Stimulated activated CD8-positive, alpha-beta memory T cell treated with anti-CD3 and anti-CD28 coated beads, Interleukin-15, amount 100 ng/mL, for 4 hours (primary cell): ENCODE measurements around the gene OLIG2.

Experiments used
- DNase-seq, 2 donors: peaks; one replicate each; pipeline ENCODE4 v3.0.0-alpha.2; 2020; ENCODE audit warnings: low read depth in 2 of 2

OLIG2 gene

GRCh38 chr21:33019885-33020557, 5.7 kb upstream of the OLIG2 start:
- DNase-seq, result no peak

DNA sequence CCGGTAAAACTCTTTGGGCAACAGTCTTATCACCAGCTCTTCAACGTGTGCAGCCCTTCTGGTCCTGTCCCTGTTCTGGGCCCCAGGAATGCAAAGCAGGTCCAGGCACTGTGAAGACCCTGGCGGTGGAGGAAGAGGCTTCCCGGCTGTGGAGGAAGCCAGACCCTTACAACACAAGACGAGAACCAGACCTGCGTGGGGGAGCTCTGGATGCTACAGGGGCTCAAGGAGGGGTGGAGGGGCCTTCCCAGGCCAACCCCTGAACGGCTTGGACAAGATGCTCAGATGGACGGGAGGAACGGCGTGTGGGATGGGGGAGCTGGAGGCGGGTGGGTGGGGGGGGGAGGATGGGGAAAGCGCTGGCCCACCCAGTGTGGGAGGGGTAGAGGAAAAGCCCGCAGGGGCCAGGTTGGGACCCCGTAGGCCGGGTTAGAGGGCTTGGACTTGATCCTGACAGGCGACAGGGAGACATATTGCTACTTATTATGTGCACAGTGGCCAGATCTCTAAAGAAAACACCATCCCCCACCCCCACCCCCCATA, 5.1 kb upstream of the OLIG2 start:
- DNase-seq, result no peak

DNA sequence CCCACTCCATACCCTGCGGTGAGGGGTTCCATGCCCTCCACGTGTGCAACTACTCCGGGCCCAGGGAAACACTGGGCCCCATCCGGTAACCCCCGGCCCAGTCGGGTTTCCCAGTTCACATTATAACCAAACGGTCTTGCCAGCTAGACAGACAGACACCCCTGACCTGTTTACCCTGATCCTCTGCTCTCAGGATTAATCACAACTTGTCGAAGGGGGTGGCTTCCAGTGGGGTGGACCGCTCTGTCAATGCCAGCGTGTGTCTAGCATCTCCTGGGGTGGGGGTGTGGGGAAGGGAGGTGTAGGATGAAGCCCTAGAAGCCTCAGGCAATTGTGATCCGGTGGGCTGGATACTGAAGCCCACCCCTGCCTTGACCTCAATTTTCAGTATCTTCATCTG, 4.6 kb upstream of the OLIG2 start:
- DNase-seq, result no peak

DNA sequence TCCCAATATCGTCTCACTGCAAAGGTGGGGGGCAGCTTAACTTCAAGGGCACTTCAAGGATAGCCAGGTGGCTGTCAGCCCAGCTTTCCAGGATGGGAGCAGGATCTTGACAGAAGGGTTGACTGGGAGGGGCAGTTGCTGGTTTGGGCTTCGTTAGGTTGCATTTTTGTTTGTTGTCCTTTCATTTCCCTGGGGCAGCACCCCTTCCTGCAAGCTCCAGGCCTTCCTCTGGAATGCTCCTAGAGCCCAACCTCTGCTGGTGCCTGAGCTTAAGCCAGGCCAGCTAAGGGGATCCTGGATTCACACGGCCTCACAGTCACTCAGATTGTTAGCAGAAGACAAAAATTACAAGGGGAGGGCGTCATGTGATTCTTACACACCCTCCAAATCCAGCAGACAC, 4.1 kb upstream of the OLIG2 start:
- no peak for DNase-seq

DNA sequence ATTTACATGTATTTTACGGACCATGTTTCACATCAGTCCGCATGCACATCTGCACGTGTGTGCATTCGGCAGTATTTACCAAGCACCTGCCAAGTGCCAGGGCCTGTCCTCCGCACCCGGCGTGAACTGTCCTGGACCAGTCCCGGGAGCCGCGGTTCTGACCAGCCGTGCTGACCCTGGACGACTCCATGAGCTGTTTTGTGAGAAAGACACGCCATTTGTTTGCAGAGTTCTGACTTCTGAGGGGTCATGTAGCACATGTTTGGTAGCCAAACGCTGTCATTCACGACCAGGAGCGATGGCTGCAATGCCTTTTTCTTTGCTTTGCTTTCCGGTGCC, 3.3 kb upstream of the OLIG2 start:
- DNase-seq, result no peak

DNA sequence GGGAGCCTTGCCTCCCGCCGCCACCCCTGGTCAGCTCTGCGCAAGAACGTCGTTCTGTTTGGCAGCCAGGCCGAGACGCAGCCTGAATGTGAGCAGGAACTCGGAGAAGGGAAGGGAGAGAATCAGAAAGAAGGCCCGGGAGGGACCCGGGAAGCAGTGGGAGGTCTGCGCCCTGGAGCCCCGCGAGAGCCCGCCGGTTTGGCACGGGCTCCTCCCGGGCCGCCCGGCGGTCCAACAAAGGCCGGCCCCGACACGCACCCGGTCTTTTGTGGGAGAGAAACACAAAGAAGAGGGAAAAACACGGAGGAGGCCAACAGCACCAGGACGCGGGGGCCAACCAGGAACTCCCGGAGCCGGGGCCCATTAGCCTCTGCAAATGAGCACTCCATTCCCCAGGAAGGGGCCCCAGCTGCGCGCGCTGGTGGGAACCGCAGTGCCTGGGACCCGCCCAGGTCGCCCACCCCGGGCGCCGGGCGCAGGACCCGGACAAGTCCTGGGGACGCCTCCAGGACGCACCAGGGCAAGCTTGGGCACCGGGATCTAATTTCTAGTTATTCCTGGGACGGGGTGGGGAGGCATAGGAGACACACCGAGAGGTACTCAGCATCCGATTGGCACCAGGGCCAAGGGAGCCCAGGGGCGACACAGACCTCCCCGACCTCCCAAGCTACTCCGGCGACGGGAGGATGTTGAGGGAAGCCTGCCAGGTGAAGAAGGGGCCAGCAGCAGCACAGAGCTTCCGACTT, 2.7 kb upstream of the OLIG2 start:
- no peak for DNase-seq

DNA sequence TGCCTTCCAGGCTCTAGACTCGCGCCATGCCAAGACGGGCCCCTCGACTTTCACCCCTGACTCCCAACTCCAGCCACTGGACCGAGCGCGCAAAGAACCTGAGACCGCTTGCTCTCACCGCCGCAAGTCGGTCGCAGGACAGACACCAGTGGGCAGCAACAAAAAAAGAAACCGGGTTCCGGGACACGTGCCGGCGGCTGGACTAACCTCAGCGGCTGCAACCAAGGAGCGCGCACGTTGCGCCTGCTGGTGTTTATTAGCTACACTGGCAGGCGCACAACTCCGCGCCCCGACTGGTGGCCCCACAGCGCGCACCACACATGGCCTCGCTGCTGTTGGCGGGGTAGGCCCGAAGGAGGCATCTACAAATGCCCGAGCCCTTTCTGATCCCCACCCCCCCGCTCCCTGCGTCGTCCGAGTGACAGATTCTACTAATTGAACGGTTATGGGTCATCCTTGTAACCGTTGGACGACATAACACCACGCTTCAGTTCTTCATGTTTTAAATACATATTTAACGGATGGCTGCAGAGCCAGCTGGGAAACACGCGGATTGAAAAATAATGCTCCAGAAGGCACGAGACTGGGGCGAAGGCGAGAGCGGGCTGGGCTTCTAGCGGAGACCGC, 2.0 kb upstream of the OLIG2 start:
- no peak for DNase-seq

- no peak for DNase-seq
Observed at GRCh38 chr21:33024201-33025103, 1.3 kb upstream of the OLIG2 start.

DNA sequence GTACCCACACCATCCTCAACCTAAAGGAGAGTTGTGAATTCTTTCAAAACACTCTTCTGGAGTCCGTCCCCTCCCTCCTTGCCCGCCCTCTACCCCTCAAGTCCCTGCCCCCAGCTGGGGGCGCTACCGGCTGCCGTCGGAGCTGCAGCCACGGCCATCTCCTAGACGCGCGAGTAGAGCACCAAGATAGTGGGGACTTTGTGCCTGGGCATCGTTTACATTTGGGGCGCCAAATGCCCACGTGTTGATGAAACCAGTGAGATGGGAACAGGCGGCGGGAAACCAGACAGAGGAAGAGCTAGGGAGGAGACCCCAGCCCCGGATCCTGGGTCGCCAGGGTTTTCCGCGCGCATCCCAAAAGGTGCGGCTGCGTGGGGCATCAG, 638 bp upstream of the OLIG2 start:
- no peak for DNase-seq

GRCh38 chr21:33026443-33026858, 716 bp downstream of the OLIG2 start:
- DNase-seq, result no peak

GRCh38 chr21:33026878-33027400, 1.2 kb downstream of the OLIG2 start:
- DNase-seq, result no peak

GRCh38 chr21:33027401-33028286, 1.9 kb downstream of the OLIG2 start:
- no peak for DNase-seq

- no peak for DNase-seq
Observed at GRCh38 chr21:33028287-33028670, 2.5 kb downstream of the OLIG2 start.

DNA sequence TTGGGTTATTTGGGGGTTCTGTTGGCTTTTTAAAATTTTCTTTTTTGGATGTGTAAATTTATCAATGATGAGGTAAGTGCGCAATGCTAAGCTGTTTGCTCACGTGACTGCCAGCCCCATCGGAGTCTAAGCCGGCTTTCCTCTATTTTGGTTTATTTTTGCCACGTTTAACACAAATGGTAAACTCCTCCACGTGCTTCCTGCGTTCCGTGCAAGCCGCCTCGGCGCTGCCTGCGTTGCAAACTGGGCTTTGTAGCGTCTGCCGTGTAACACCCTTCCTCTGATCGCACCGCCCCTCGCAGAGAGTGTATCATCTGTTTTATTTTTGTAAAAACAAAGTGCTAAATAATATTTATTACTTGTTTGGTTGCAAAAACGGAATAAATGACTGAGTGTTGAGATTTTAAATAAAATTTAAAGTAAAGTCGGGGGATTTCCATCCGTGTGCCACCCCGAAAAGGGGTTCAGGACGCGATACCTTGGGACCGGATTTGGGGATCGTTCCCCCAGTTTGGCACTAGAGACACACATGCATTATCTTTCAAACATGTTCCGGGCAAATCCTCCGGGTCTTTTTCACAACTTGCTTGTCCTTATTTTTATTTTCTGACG, 3.1 kb downstream of the OLIG2 start:
- no peak for DNase-seq

DNA sequence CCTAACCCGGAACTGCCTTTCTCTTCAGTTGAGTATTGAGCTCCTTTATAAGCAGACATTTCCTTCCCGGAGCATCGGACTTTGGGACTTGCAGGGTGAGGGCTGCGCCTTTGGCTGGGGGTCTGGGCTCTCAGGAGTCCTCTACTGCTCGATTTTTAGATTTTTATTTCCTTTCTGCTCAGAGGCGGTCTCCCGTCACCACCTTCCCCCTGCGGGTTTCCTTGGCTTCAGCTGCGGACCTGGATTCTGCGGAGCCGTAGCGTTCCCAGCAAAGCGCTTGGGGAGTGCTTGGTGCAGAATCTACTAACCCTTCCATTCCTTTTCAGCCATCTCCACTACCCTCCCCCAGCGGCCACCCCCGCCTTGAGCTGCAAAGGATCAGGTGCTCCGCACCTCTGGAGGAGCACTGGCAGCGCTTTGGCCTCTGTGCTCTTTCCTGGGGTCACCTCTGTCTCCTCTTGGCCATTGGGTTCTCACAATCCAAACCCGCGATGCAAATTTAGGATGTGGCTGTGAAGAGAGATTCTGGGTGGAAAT, 3.7 kb downstream of the OLIG2 start:
- no peak for DNase-seq

GRCh38 chr21:33029975-33030461, 4.3 kb downstream of the OLIG2 start:
- no peak for DNase-seq

DNA sequence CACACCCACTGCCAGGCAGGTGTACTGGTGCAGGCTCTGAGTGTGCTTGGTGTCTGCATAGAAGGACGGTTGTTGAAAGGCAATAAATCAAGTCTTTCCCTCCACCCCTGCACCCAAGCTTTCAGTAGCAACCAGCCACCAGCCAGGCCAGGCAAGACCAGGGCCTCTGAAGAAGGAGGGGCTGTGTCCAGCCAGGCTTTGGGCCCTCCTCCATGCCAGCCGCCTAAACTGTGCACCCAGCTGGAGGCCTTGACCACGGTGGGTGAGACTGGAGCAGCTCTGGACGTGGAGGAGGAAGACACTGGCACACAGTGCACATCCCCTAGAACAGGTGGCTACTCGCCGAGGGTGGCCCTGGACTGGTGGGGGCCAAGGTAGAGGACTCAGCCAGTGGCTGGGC, 4.9 kb downstream of the OLIG2 start:
- no peak for DNase-seq

- DNase-seq, result no peak
Observed at GRCh38 chr21:33031152-33031911, 5.6 kb downstream of the OLIG2 start.

DNA sequence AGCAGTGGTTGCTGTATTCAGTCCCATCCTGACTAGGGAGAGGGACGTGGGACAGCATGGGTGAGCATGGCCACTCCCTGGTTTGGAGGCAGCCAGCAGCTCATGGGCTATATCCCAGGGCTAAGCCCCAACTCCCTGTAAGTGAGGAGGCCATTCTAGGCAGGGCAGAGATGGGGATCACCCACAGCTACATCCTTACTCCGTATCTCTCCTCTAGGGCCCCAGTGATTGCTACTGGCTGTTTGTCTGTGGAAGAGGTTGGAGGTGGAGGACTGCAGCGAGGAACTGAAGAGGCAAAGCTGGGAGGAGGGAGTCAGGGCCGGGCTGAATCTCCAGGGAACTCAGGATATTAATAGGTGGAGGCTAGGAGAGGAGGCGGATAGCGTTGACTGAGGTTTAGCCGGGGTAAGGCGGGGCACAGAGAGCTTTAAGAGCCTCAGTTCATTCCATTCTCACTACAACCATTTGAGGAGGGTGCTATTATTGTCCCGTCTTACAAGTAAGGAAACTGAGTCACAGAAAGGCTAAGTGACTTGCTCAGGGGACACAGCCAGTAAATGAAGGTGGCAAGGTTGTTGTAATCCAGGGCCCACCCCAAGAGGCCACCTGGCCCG, 6.8 kb downstream of the OLIG2 start:
- DNase-seq, result no peak
